ENCODE data around the gene CREB5. TPM values are rescaled to one million over a fixed set of nuclear protein-coding genes. Genes with fewer than 3 reads are reported as not detected.

The CREB5 gene
- total and polyA plus RNA-seq, 2 experiments from 2014 or later, result 2.4 to 4.4 TPM

DNA sequence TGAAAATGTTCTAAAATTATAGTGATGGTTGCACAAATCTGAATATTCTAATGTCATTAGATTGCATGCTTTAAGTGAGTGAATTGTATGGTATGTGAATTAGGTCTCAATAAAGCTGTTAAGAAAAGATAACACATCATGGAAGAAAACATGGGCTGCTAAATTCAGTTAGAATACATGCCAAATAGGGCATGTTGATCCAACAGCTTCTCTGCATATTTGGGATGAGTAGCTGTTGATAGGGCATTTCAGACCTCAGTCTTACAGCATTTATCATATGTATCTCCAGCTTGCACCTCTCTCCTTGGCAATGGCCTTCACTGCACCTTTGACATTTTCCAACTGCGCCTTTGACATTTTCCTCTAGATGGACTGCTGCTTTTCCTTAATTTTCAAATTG, 13.2 kb downstream of the CREB5 start (continued):
- TF ChIP-seq CTCF (conservative IDR thresholded peaks at IDR 0.05; ENCODE audit: low read depth in 2 of 2), result no peak
- TF ChIP-seq ZNF462 (CRISPR knock-in tag; IDR thresholded peaks at IDR 0.05), result no peak
- no peak for TF ChIP-seq JUNB (IDR thresholded peaks at IDR 0.05; ENCODE audit: unreplicated experiment)
- no peak for TF ChIP-seq STAT1 (IDR thresholded peaks at IDR 0.05; ENCODE audit: unreplicated experiment)
- TF ChIP-seq ZNF114 (CRISPR knock-in tag; IDR thresholded peaks at IDR 0.05), result no peak

GRCh38 chr7:28427236-28427635, 14.9 kb downstream of the CREB5 start:
- DNase-seq (ENCODE audit: low spot score) (no peak), ATAC-seq (no peak)
- H3K4me2 ChIP-seq, result no peak overlapping the region
- H3K4me3 ChIP-seq, result no peak overlapping the region
- H3K27ac ChIP-seq (ENCODE audit: low read depth), result no peak overlapping the region
- peaks cover 20% of the 10 kb centered on the region; the same call in 1 of the 2 replicates for H3K4me1 ChIP-seq (ENCODE audit: insufficient read depth)
- no peak overlapping the region for H2AFZ ChIP-seq
- H3K4me1 Mint-ChIP-seq, result peaks cover 22% of the 10 kb centered on the region
- H3K27me3 ChIP-seq (ENCODE audit: insufficient read depth), result no peaks in the 10 kb centered on the region
- no peaks in the 10 kb centered on the region for H4K20me1 ChIP-seq (replicated peaks; ENCODE audit: insufficient read depth)
- no peaks in the 10 kb centered on the region; the same call in 2 of the 3 replicates for H3K36me3 Mint-ChIP-seq (ENCODE audit: low read depth)
- H3K4me3 Mint-ChIP-seq, result no peak overlapping the region
- H3K36me3 ChIP-seq (ENCODE audit: insufficient read depth), result no peaks in the 10 kb centered on the region
- no peaks in the 10 kb centered on the region for H3K9me3 Mint-ChIP-seq
- no peaks in the 10 kb centered on the region; the same call in 1 of the 2 replicates for H3K9me2 ChIP-seq (ENCODE audit: insufficient read depth)
- no peaks in the 10 kb centered on the region for H3K27me3 Mint-ChIP-seq (ENCODE audit: insufficient read depth, low read depth, poor library complexity)
- H3F3A ChIP-seq (replicated peaks; ENCODE audit: low read depth), result no peaks in the 10 kb centered on the region
- no peaks in the 10 kb centered on the region for H3K79me2 ChIP-seq (replicated peaks; ENCODE audit: insufficient read depth)
- no peak overlapping the region for H3K27ac Mint-ChIP-seq
- TF ChIP-seq EZH2 (IDR thresholded peaks at IDR 0.05; ENCODE audit: low read depth, unreplicated experiment) (no peak), NANOG (IDR thresholded peaks at IDR 0.05; ENCODE audit: borderline replicate concordance) (no peak), ZNF114 (CRISPR knock-in tag; IDR thresholded peaks at IDR 0.05) (no peak), REST (IDR thresholded peaks at IDR 0.05; ENCODE audit: unreplicated experiment) (no peak), CREB1 (CRISPR knock-in tag; IDR thresholded peaks at IDR 0.05; ENCODE audit: low read depth) (no peak), EZH2phosphoT487 (IDR thresholded peaks at IDR 0.05; ENCODE audit: unreplicated experiment) (no peak), STAT1 (IDR thresholded peaks at IDR 0.05; ENCODE audit: unreplicated experiment) (no peak), POLR2AphosphoS5 (IDR thresholded peaks at IDR 0.05; ENCODE audit: low read depth) (no peak), ZNF331 (CRISPR knock-in tag; IDR thresholded peaks at IDR 0.05; ENCODE audit: low read depth) (no peak)
- TF ChIP-seq, protein P1, sequence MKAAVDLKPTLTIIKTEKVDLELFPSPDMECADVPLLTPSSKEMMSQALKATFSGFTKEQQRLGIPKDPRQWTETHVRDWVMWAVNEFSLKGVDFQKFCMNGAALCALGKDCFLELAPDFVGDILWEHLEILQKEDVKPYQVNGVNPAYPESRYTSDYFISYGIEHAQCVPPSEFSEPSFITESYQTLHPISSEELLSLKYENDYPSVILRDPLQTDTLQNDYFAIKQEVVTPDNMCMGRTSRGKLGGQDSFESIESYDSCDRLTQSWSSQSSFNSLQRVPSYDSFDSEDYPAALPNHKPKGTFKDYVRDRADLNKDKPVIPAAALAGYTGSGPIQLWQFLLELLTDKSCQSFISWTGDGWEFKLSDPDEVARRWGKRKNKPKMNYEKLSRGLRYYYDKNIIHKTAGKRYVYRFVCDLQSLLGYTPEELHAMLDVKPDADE (IDR thresholded peaks at IDR 0.05), result no peak
